GM19395 (cell line): Measurements from ENCODE around the gene CSNK2A3.
"Not testable (repeated sequence)": the region's sequence is repeated elsewhere in the genome, so short reads cannot be mapped to it uniquely, and the experiment has no call there.

Experiments
- ATAC-seq: cut with Tn5 transposase; IDR thresholded peaks from one replicate; pipeline ENCODE4 v1.9.1; 2021; ENCODE audit warnings: mild to moderate bottlenecking, moderate library complexity; ENCODE audit not compliant: unreplicated experiment

The CSNK2A3 gene

GRCh38 chr11:11352878-11353277, at the start of gene CSNK2A3:
Gene CSNK2A3 (minus strand): TSS chr11:11353250. CDS start chr11:11353119, 131 bp downstream.
- ATAC-seq = not testable (repeated sequence)

GRCh38 chr11:11401960-11402535, 49.0 kb upstream of the CSNK2A3 start:
- ATAC-seq = no peak

- no peak for ATAC-seq
These were observed 47.7 kb upstream of the CSNK2A3 start for GRCh38 chr11:11400635-11401232.

DNA sequence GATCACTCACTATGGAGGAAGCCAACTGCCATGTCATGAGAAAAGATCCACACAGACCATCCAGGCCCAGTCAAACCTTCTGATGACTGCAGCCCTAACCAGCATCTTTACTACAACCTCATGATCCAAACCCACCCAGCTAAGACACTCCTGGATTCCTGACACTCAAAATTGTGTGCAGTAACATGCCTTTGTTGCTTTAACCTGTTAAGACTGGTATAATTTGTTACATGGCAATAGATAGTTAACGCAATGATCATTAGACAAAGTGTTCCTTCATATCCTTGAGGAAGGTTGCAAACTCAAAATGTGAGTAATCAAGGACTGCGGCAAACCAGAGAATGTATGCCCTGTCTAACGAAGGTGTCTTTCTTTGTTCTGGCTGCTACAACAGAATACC, 47.1 kb upstream of the CSNK2A3 start:
- no peak for ATAC-seq

DNA sequence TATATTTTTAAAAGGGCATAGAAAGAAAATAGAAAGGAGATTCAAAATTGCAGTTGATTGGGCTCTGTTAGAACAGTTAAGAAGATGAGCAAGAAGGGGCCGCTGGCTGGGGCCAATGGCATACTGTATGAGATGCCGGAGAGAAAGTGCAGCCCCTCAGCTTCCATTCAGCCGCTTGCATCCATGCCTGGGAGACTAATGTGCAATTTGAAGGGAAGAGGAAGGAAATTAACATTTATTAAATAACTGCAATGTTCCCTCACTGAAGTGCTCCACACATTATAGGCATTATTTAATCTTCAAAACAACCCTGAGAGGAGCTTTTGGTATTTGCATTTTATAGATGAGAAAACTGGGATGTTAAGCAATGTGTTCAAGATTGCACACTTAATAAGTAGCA, 44.7 kb upstream of the CSNK2A3 start:
- no peak for ATAC-seq

- no peak for ATAC-seq
These were observed 44.0 kb upstream of the CSNK2A3 start for GRCh38 chr11:11397036-11397415.

GRCh38 chr11:11396301-11397035, 43.4 kb upstream of the CSNK2A3 start:
- no peak for ATAC-seq

GRCh38 chr11:11395126-11395525, 42.1 kb upstream of the CSNK2A3 start:
- ATAC-seq = no peak

DNA sequence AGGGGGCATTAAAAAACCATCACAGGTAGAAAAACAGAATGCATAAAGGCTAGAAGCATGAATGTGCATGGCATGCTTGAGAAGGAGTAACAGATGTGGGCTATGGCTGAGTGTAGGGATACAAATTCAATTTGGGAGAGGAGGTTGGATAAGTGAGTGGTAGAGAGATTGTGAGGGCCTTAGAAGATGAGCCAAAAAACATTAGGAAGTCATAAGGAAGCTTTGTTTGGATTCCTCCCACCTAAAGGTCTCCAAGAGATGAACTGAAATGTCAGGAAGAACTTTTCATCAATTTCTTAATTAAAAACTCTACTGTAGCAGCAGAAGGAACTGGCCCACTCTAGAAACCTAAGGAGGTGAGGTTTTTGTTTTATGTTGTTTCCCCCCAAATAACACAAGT, 41.2 kb upstream of the CSNK2A3 start:
- ATAC-seq = no peak

DNA sequence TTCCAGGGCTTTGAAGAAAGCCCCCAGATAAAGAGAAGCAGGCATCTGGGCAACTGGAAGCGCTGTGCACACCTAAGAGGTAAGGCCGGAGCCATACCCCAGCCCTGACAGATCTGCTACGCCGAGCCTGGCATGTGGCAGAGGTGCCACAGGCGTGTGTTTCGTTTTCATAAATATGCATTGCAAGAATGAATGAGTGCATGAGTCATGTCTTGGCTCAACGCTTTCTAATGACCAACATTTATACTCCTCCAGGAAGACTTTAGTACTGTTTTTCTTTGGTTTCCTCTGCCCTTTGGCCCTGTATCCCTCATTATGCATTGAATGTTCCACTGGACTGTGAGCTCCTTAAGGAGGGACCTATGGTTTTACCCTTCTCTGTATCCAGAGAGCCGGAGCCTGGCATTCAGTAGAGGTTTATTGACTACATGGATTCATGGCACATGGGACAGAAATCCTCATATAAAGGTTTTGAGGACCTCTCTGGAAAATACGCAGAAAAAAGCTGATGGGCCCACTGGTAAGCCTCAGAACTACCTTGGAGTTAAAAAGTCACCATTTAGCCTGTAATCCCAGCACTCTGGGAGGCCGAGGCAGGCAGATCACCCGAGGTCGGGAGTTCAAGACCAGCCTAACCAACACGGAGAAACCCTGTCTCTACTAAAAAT, 38.9 kb upstream of the CSNK2A3 start:
- ATAC-seq = no peak

DNA sequence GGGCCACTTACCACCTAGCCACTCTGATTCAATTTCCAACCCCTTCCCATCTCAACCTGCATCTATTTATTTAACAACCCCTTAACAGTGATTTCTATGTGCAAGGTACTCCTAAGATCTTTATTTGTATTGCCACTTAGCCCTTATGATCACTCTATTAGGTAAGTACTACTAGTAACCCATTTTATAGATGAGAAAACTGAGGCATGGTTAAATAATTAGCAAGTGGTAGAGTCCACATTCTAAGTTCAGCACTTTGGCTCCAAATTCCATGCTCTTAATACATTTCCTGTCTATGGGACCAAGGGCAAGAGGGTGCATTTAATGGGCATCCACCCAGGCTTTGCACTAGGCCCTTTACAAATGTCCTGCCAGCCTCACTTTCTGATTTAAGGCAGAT, 38.1 kb upstream of the CSNK2A3 start:
- no peak for ATAC-seq

GRCh38 chr11:11390068-11390771, 37.2 kb upstream of the CSNK2A3 start:
- no peak for ATAC-seq

DNA sequence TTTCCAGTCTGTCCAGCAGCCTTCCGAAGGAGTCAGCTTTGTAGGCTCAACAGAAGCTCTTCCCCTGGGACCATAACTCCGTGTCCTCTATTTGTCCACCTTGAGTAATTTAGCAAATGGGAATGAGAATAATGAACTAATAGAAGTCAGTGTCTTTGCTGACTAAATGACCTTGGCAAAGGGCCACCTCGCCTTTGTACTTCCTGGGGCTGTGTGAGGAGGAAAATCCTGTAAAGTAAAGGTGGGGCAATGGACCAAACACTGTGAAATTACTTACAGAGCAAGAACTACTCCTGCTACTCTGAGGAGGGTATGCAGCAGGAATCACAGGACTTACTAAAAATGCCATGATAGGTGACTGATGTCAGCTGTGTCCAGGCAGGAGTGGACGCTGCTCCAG, 36.2 kb upstream of the CSNK2A3 start:
- no peak for ATAC-seq

- no peak for ATAC-seq
These were observed 34.7 kb upstream of the CSNK2A3 start for GRCh38 chr11:11387622-11388305.

DNA sequence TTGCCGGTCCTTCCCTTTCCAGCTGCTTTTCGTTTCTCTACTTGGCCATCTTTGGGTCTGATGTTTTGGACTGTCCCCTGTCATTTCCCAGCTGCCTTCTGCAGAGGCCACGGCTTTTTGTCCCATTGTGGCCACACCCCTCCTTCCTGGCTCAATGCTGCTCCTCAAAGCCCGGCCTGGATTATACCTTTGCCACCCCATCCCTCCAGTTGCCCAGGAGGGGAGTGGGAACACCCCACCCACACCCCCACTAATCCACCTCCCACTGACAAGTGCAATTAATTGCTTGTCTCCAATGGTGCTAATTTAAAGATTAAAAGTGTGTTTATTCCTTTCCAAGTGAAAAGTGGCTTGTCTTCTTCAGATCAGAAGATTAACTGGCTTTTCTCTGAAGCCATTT, 34.2 kb upstream of the CSNK2A3 start:
- ATAC-seq = no peak

DNA sequence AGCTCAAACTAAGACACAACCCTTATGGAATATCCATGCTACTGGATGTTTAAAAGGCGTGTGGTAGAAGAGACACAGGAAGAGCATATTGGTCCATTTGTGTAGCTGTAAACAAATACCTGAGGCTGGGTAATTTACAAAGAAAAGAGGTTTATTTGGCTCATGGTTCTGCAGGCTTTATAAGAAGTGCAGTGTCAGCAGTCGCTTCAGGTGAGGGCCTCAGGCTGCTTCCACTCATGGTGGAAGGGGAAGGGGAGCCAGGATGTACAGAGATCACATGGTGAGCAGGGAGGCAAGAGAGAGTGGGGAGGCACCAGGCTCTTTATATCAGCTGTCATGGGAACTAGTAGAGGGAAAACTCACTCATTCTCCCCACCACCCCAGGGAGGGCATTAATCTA, 31.8 kb upstream of the CSNK2A3 start:
- ATAC-seq = no peak

GRCh38 chr11:11383995-11384394, 30.9 kb upstream of the CSNK2A3 start:
- no peak for ATAC-seq

GRCh38 chr11:11382858-11383532, 29.9 kb upstream of the CSNK2A3 start:
- ATAC-seq = no peak

DNA sequence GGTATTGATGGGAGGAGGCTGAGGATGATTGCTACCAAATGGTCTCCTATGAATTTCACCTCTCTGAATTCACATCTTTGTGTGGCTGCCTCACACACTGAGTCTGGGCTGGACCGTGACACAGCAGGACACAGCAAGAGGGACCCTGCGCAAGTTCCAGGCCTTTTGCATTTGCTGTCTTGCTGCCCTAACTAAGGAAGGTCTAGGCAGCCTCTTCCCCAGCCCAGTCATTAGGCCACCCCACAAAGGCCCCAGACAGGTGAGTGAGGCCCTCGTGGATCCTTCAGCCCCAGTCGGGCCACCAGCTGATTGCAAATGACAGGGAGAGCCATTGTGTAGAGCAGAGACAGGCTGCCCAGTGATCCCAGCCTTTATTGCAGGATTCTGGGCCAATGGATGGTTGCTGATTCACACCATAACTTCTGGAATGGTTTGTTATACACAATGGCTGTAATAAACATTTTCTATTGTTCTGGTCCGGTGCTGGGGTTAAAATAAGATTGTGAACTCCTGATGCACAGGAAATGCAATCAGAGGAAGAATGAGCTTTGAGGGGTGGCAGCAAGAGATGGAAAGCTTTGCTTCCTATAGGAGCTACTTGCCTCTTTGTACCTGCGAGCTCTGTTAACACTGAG, 28.5 kb upstream of the CSNK2A3 start:
- no peak for ATAC-seq

DNA sequence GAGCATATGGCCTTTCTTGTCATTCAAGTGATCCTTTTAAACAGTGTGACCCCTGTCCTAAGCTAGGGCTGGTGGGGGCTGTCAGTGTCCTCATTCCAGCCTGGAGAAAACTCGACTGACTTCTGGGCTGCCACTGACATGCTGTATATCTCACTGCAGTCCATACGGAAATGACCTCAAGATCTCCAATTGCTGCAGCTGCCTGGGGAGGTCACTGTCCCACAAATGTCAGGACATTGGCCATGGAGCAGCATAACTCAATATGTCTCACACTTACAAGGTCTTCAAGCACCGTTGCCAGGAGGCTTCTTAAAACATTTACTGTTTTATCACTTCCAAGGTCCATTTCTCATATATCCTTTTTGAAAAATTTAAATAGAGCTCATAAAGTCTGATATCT, 27.8 kb upstream of the CSNK2A3 start:
- ATAC-seq = no peak
